HL-60 (cell line): ENCODE data around the gene OR6K6.

Experiments
- GABPA ChIP-seq: IDR thresholded peaks from 2 replicates; pipeline ENCODE4 v1.6.1; 2012; ENCODE audit warnings: low read depth
- POLR2AphosphoS5 ChIP-seq: IDR thresholded peaks from 2 replicates; pipeline ENCODE4 v1.6.1; 2012; ENCODE audit warnings: low read depth
- SPI1 ChIP-seq: IDR thresholded peaks from 2 replicates; pipeline ENCODE4 v1.6.1; 2012; ENCODE audit warnings: low read depth, mild to moderate bottlenecking, borderline replicate concordance
- TF ChIP-seq, protein P1 (sequence below): IDR thresholded peaks from one replicate; pipeline ENCODE4 v1.5.1; 2011; ENCODE audit warnings: low read length, control low read depth, inconsistent platforms; ENCODE audit not compliant: insufficient read depth
- TF ChIP-seq, protein P2 (sequence below): IDR thresholded peaks from 2 replicates; pipeline ENCODE4 v1.6.1; 2012; ENCODE audit warnings: low read depth; ENCODE audit not compliant: insufficient replicate concordance

DNA sequence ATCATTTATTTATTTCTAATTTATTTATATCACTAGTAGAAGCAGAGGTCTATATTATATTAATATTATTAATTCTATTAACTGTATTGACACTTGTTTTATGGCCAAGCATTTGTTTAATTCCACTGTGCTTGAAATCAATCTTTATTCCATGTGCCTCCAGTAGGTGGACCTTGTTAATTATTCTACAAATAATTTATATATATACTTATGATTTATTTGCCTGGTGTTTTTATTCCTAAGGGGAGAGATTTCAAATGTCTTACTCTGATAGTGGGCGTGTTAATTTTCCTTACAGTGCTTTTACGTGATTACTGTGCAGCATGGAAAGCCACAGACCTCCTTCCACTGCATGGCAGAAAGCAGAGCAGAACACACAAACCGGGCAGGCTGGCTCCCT, 44.0 kb downstream of the OR6K6 start:
- TF ChIP-seq, protein P1, sequence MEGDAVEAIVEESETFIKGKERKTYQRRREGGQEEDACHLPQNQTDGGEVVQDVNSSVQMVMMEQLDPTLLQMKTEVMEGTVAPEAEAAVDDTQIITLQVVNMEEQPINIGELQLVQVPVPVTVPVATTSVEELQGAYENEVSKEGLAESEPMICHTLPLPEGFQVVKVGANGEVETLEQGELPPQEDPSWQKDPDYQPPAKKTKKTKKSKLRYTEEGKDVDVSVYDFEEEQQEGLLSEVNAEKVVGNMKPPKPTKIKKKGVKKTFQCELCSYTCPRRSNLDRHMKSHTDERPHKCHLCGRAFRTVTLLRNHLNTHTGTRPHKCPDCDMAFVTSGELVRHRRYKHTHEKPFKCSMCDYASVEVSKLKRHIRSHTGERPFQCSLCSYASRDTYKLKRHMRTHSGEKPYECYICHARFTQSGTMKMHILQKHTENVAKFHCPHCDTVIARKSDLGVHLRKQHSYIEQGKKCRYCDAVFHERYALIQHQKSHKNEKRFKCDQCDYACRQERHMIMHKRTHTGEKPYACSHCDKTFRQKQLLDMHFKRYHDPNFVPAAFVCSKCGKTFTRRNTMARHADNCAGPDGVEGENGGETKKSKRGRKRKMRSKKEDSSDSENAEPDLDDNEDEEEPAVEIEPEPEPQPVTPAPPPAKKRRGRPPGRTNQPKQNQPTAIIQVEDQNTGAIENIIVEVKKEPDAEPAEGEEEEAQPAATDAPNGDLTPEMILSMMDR = no peak
- TF ChIP-seq POLR2AphosphoS5 (no peak), GABPA (no peak), SPI1 (no peak)
- TF ChIP-seq, protein P2, sequence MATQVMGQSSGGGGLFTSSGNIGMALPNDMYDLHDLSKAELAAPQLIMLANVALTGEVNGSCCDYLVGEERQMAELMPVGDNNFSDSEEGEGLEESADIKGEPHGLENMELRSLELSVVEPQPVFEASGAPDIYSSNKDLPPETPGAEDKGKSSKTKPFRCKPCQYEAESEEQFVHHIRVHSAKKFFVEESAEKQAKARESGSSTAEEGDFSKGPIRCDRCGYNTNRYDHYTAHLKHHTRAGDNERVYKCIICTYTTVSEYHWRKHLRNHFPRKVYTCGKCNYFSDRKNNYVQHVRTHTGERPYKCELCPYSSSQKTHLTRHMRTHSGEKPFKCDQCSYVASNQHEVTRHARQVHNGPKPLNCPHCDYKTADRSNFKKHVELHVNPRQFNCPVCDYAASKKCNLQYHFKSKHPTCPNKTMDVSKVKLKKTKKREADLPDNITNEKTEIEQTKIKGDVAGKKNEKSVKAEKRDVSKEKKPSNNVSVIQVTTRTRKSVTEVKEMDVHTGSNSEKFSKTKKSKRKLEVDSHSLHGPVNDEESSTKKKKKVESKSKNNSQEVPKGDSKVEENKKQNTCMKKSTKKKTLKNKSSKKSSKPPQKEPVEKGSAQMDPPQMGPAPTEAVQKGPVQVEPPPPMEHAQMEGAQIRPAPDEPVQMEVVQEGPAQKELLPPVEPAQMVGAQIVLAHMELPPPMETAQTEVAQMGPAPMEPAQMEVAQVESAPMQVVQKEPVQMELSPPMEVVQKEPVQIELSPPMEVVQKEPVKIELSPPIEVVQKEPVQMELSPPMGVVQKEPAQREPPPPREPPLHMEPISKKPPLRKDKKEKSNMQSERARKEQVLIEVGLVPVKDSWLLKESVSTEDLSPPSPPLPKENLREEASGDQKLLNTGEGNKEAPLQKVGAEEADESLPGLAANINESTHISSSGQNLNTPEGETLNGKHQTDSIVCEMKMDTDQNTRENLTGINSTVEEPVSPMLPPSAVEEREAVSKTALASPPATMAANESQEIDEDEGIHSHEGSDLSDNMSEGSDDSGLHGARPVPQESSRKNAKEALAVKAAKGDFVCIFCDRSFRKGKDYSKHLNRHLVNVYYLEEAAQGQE = no peak
